HepG2 (cell line): Measurements from ENCODE around the gene RAP2A. TPM values are rescaled to one million over a fixed set of nuclear protein-coding genes. Genes with fewer than 3 reads are reported as not detected.
A peak's percentile ranks its signal among the peaks of the same experiment; 100 is the strongest.

ENCODE experiments used
- CEBPB ChIP-seq: IDR thresholded peaks from 2 replicates; pipeline ENCODE4 v1.6.1; 2011; ENCODE audit warnings: low read depth, low read length, improper control_type of control experiment, borderline replicate concordance
- CEBPG ChIP-seq: IDR thresholded peaks from 2 replicates; pipeline ENCODE4 v1.6.1; 2016
- EP300 ChIP-seq, 3 experiments: sonication (generic) in 1 of 3; formaldehyde crosslinking in 1 of 3; IDR thresholded peaks; 2 replicates each; pipeline versions ENCODE4 v1.5.1 to v1.6.1; 2011 to 2020; ENCODE audit warnings: low read depth in 2 of 3, low read length in 2 of 3, borderline replicate concordance in 1 of 3, improper control_type of control experiment in 1 of 3, mild to moderate bottlenecking in 1 of 3, missing genetic modification reagents in 1 of 3, moderate library complexity in 1 of 3
- FOXA3 ChIP-seq: IDR thresholded peaks from 2 replicates; pipeline ENCODE4 v1.6.1; 2016; ENCODE audit warnings: missing genetic modification reagents, missing compliant biosample characterization
- HNF1A ChIP-seq, 2 experiments: sonication (generic) in 1 of 2; formaldehyde crosslinking in 1 of 2; IDR thresholded peaks; 2 replicates each; pipeline versions ENCODE4 v1.4.0 to v1.6.1; 2016 to 2020; ENCODE audit warnings: borderline replicate concordance in 1 of 2, low read depth in 1 of 2, mild to moderate bottlenecking in 1 of 2, missing genetic modification reagents in 1 of 2
- LRRFIP1 ChIP-seq: sonication (generic); formaldehyde crosslinking; conservative IDR thresholded peaks from 2 replicates; pipeline ENCODE4 v1.4.0; 2020; ENCODE audit warnings: missing genetic modification reagents
- MNT ChIP-seq: fragments of 450-650 bp; IDR thresholded peaks from 2 replicates; pipeline ENCODE4 v1.6.1; 2016
- NFE2 ChIP-seq: sonication (generic); formaldehyde crosslinking; IDR thresholded peaks from 2 replicates; pipeline ENCODE4 v1.4.0; 2020; ENCODE audit warnings: missing genetic modification reagents
- ZBTB49 ChIP-seq: sonication (generic); formaldehyde crosslinking; IDR thresholded peaks from 2 replicates; pipeline ENCODE4 v1.4.0; 2020; ENCODE audit warnings: missing genetic modification reagents, borderline replicate concordance
- ZNF792 ChIP-seq: IDR thresholded peaks from 2 replicates; pipeline ENCODE4 v1.6.1; 2016
- polyA plus RNA-seq, 8 experiments: library from polyadenylated mRNA; depleted of rRNA in 3 of 8; stranded (reverse) in 7 of 8; unstranded in 1 of 8; fragments of >200 nt; fragmentation: Illumina TruSeq in 4 of 8; extraction: Trizol in 4 of 8; gene quantifications; 2 replicates each; pipeline versions ENCODE4 v1.2.1 to v1.2.3, GENCODE V29; 2011 to 2016; ENCODE audit warnings: low read depth in 4 of 8, missing spikeins in 1 of 8, mixed read lengths in 1 of 8; ENCODE audit not compliant: insufficient read depth in 1 of 8
- total RNA-seq, 5 experiments: library from RNA; depleted of rRNA; stranded (reverse); fragments of >200 nt; fragmentation: Illumina TruSeq; extraction: Trizol; gene quantifications; 2 replicates each; pipeline ENCODE4 v1.2.3, GENCODE V29; 2016; ENCODE audit warnings: low read depth in 1 of 5

RAP2A gene
- total and polyA plus RNA-seq, 2 of the 13 experiments (the other 11 are each of a cell fraction or from before 2014, with no cell fraction given): 9.9 to 23.1 TPM

GRCh38 chr13:97426695-97427094 is 7.3 kb upstream of the RAP2A start (continued):
- TF ChIP-seq LRRFIP1: no peak
- TF ChIP-seq CEBPB: 0 out of 2 replicates have a peak, but pooled peaks have one; percentile 23
- 0 out of 2 replicates have a peak, but pooled peaks have one; percentile 12 for TF ChIP-seq CEBPG (CRISPR knock-in tag)
- TF ChIP-seq HNF1A (IDR thresholded peaks at IDR 0.05; ENCODE audit: low read depth): peak; percentile 53; the same call in 1 of the 2 replicates
- TF ChIP-seq HNF1A (CRISPR knock-in tag; IDR thresholded peaks at IDR 0.05; ENCODE audit: borderline replicate concordance): peak; percentile 32; the same call in 1 of the 2 replicates
- TF ChIP-seq ZBTB49 (CRISPR knock-in tag): no peak
- TF ChIP-seq ZNF792: peak; percentile 100
- peak; percentile 83 for TF ChIP-seq FOXA3 (CRISPR knock-in tag)
- no peak for TF ChIP-seq NFE2 (CRISPR knock-in tag)
- TF ChIP-seq EP300 (IDR thresholded peaks at IDR 0.05; ENCODE audit: low read depth in 2 of 2, low read length in 2 of 2): no peak
- TF ChIP-seq EP300 (CRISPR knock-in tag; IDR thresholded peaks at IDR 0.05; ENCODE audit: borderline replicate concordance): no peak
- TF ChIP-seq MNT: no peak
